GM11168 (cell line): Measurements from ENCODE around the gene RAB3D.
"Not testable (repeated sequence)": the region's sequence is repeated elsewhere in the genome, so short reads cannot be mapped to it uniquely, and the experiment has no call there.

Experiments used
- in situ Hi-C: fragments of 300-500 bp; cut with MboI; formaldehyde crosslinking; loops from one replicate; pipeline ENCODE4 v1.12.0; 2022; ENCODE audit warnings: low sequenced_read_pairs; ENCODE audit not compliant: unreplicated experiment

The RAB3D gene

GRCh38 chr19:11342429-11342828, 3.0 kb upstream of the RAB3D start:
- in situ Hi-C loops, result no loop called here

GRCh38 chr19:11340099-11340467, 626 bp upstream of the RAB3D start:
- in situ Hi-C loops, result not testable (repeated sequence)

- in situ Hi-C loops, result no loop called here
Measured at GRCh38 chr19:11338569-11339253, 746 bp downstream of the RAB3D start.

GRCh38 chr19:11338121-11338520, 1.3 kb downstream of the RAB3D start:
- in situ Hi-C loops, result no loop called here

GRCh38 chr19:11337080-11337479, 2.4 kb downstream of the RAB3D start:
- in situ Hi-C loops, result no loop called here

GRCh38 chr19:11335449-11336146, 3.9 kb downstream of the RAB3D start:
- in situ Hi-C loops, result no loop called here

- in situ Hi-C loops, result not testable (repeated sequence)
Measured at GRCh38 chr19:11333838-11334237, 5.6 kb downstream of the RAB3D start.

- in situ Hi-C loops, result no loop called here
Measured at GRCh38 chr19:11332822-11333221, 6.6 kb downstream of the RAB3D start.

GRCh38 chr19:11331502-11331901, 8.0 kb downstream of the RAB3D start:
- in situ Hi-C loops, result no loop called here

GRCh38 chr19:11330127-11330526, 9.3 kb downstream of the RAB3D start:
- in situ Hi-C loops, result no loop called here

GRCh38 chr19:11325544-11325943, 13.9 kb downstream of the RAB3D start:
- in situ Hi-C loops, result no loop called here

- in situ Hi-C loops, result no loop called here
Measured at GRCh38 chr19:11324748-11325389, 14.6 kb downstream of the RAB3D start.

GRCh38 chr19:11324079-11324661, 15.3 kb downstream of the RAB3D start:
- in situ Hi-C loops, result no loop called here

GRCh38 chr19:11323601-11324078, 15.8 kb downstream of the RAB3D start:
- in situ Hi-C loops, result no loop called here

- in situ Hi-C loops, result no loop called here
Measured at GRCh38 chr19:11322269-11323024, 17.0 kb downstream of the RAB3D start.

- in situ Hi-C loops, result no loop called here
Measured at GRCh38 chr19:11321191-11322126, 18.0 kb downstream of the RAB3D start.

GRCh38 chr19:11320278-11320995, 19.0 kb downstream of the RAB3D start:
- in situ Hi-C loops, result not testable (repeated sequence)

GRCh38 chr19:11306337-11306736, 33.1 kb downstream of the RAB3D start:
- in situ Hi-C loops, result no loop called here

- in situ Hi-C loops, result no loop called here
Measured at GRCh38 chr19:11304936-11305335, 34.5 kb downstream of the RAB3D start.
